K562 (cell line): ENCODE results near the gene TP53RK. TPM values are rescaled to one million over a fixed set of nuclear protein-coding genes. Genes with fewer than 3 reads are reported as not detected.

Experiments used
- ATF1 ChIP-seq, 2 experiments: fragments of 450-650 bp in 1 of 2; IDR thresholded peaks; 2 replicates each; pipeline ENCODE4 v1.6.1; 2016; ENCODE audit warnings: missing compliant biosample characterization in 1 of 2, missing genetic modification characterization in 1 of 2
- ATF3 ChIP-seq, 2 experiments: fragments of 450-650 bp in 1 of 2; sonication (generic) in 1 of 2; formaldehyde crosslinking in 1 of 2; IDR thresholded peaks in 1 of 2; conservative IDR thresholded peaks in 1 of 2; 2 replicates each; pipeline versions ENCODE4 v1.6.1 to v1.8.1; 2016 to 2023; ENCODE audit warnings: mild to moderate bottlenecking in 2 of 2, moderate library complexity in 2 of 2, inconsistent platforms in 1 of 2, missing genetic modification reagents in 1 of 2
- BACH1 ChIP-seq: fragments of 200-800 bp; sonication (Bioruptor generic); IDR thresholded peaks from 2 replicates; pipeline ENCODE4 v1.6.1; 2016; ENCODE audit warnings: missing genetic modification characterization, missing compliant biosample characterization
- BCOR ChIP-seq: fragments of 450-650 bp; IDR thresholded peaks from 2 replicates; pipeline ENCODE4 v1.6.1; 2016
- CBX5 ChIP-seq: IDR thresholded peaks from 2 replicates; pipeline ENCODE4 v1.6.1; 2014; ENCODE audit warnings: low read depth, borderline replicate concordance
- CTCF ChIP-seq, 3 experiments: IDR thresholded peaks in 2 of 3; conservative IDR thresholded peaks in 1 of 3; 2 replicates each; pipeline ENCODE4 v1.5.1; 2011 to 2012; ENCODE audit warnings: low read length in 3 of 3, mild to moderate bottlenecking in 3 of 3, control low read depth in 2 of 3, improper control_type of control experiment in 1 of 3, inconsistent platforms in 1 of 3, low read depth in 1 of 3, mixed read lengths in 1 of 3, moderate library complexity in 1 of 3; ENCODE audit not compliant: insufficient read depth in 2 of 3
- ETS1 ChIP-seq: conservative IDR thresholded peaks from 2 replicates; pipeline ENCODE4 v1.6.1; 2011; ENCODE audit warnings: low read depth, mild to moderate bottlenecking, low read length; ENCODE audit not compliant: control insufficient read depth
- GABPB2 ChIP-seq: fragments of 250-450 bp; sonication (Bioruptor Pico); conservative IDR thresholded peaks from 2 replicates; pipeline ENCODE4 v1.5.1; 2021; ENCODE audit warnings: mild to moderate bottlenecking
- GTF2A2 ChIP-seq: IDR thresholded peaks from 2 replicates; pipeline ENCODE4 v1.6.1; 2016; ENCODE audit warnings: mild to moderate bottlenecking, missing genetic modification characterization, missing compliant biosample characterization
- HDAC6 ChIP-seq: IDR thresholded peaks from 2 replicates; pipeline ENCODE4 v1.6.1; 2012; ENCODE audit warnings: low read depth, mild to moderate bottlenecking, control low read depth, inconsistent platforms, low read length, moderate library complexity
- MCM5 ChIP-seq: fragments of 450-650 bp; IDR thresholded peaks from 2 replicates; pipeline ENCODE4 v1.6.1; 2016; ENCODE audit warnings: low read depth
- MLLT1 ChIP-seq, 2 experiments: fragments of 450-650 bp; IDR thresholded peaks; 2 replicates each; pipeline ENCODE4 v1.6.1; 2016
- NFIC ChIP-seq: fragments of 450-650 bp; IDR thresholded peaks from 2 replicates; pipeline ENCODE4 v1.6.1; 2017; ENCODE audit warnings: mild to moderate bottlenecking, inconsistent platforms
- POLR2A ChIP-seq: fragments of 450-650 bp; conservative IDR thresholded peaks from 2 replicates; pipeline ENCODE4 v1.6.1; 2016
- PYGO2 ChIP-seq: fragments of 450-650 bp; IDR thresholded peaks from 2 replicates; pipeline ENCODE4 v1.6.1; 2016; ENCODE audit warnings: mild to moderate bottlenecking, missing genetic modification characterization, moderate library complexity, missing compliant biosample characterization
- RBFOX2 ChIP-seq: fragments of 200-400 bp; formaldehyde crosslinking; IDR thresholded peaks from 2 replicates; pipeline ENCODE4 v1.6.1; 2017; ENCODE audit warnings: low read depth, mild to moderate bottlenecking, low read length, moderate library complexity
- ZBED1 ChIP-seq: IDR thresholded peaks from 2 replicates; pipeline ENCODE4 v1.6.1; 2014
- ZKSCAN3 ChIP-seq: fragments of 250-450 bp; sonication (Bioruptor Pico); IDR thresholded peaks from 2 replicates; pipeline ENCODE4 v1.4.0; 2020
- ZNF274 ChIP-seq: IDR thresholded peaks from 2 replicates; pipeline ENCODE4 v1.6.1; 2011; ENCODE audit warnings: low read depth, mild to moderate bottlenecking, low read length, moderate library complexity, borderline replicate concordance
- ZNF280B ChIP-seq: fragments of 250-450 bp; sonication (Bioruptor Pico); IDR thresholded peaks from 2 replicates; pipeline ENCODE4 v1.5.1; 2021; ENCODE audit warnings: mild to moderate bottlenecking
- polyA plus RNA-seq, 8 experiments: library from polyadenylated mRNA; depleted of rRNA in 4 of 8; stranded (reverse) in 5 of 8; unstranded in 3 of 8; fragments of >200 nt; fragmentation: Nextera tagmentation in 2 of 8; fragmentation: Illumina TruSeq in 1 of 8; extraction: Ambion mirVana in 2 of 8; extraction: Trizol in 1 of 8; gene quantifications; 2 replicates each; pipeline versions ENCODE4 v1.2.1 to v1.2.3, GENCODE V29; 2011 to 2014; ENCODE audit warnings: inconsistent platforms in 1 of 8, missing spikeins in 1 of 8
- total RNA-seq, 7 experiments: library from RNA; depleted of rRNA in 6 of 7; stranded (reverse); fragments of >200 nt in 6 of 7; fragmentation: Illumina TruSeq in 2 of 7; extraction: Trizol in 2 of 7; gene quantifications; 2 replicates each; pipeline versions ENCODE4 v1.2.1 to v1.2.3, GENCODE V29; 2011 to 2021; ENCODE audit warnings: low replicate concordance in 1 of 7

TP53RK gene
- total and polyA plus RNA-seq, 9 of the 15 experiments (the other 6 are each of a cell fraction or from before 2014, with no cell fraction given), result 2.9 to 43.5 (median 17.2) TPM

- peak in 1 of 2 experiments; percentile 25; a peak in 1 of 4 replicates for TF ChIP-seq MLLT1 (IDR thresholded peaks at IDR 0.05)
- peak; percentile 89 for TF ChIP-seq POLR2A
- no peak for TF ChIP-seq CBX5
- TF ChIP-seq ATF3 (IDR thresholded peaks at IDR 0.05), result peak; percentile 24; the same call in 1 of the 2 replicates
- TF ChIP-seq ATF3 (CRISPR knock-in tag; conservative IDR thresholded peaks at IDR 0.05), result peak; percentile 73
- no peak for TF ChIP-seq GABPB2 (CRISPR knock-in tag)
- TF ChIP-seq ZNF280B (CRISPR knock-in tag), result no peak
- TF ChIP-seq CTCF (IDR thresholded peaks at IDR 0.05 in 2 of 3, conservative IDR thresholded peaks at IDR 0.05 in 1 of 3; ENCODE audit: insufficient read depth in 2 of 3, low read depth in 1 of 3, low read length in 3 of 3), result peak in 1 of 3 experiments; percentile 25; a peak in 2 of 6 replicates
- TF ChIP-seq BACH1 (tag), result no peak
- 0 out of 2 replicates have a peak, but pooled peaks have one; percentile 39 for TF ChIP-seq ETS1
- no peak for TF ChIP-seq PYGO2 (tag)
- 0 out of 2 replicates have a peak, but pooled peaks have one; percentile 3 for TF ChIP-seq NFIC
- 0 out of 2 replicates have a peak, but pooled peaks have one; percentile 38 for TF ChIP-seq BCOR
- TF ChIP-seq MCM5, result no peak
- TF ChIP-seq ATF1 (CRISPR knock-in tag; IDR thresholded peaks at IDR 0.05), result no peak
- 0 out of 2 replicates have a peak, but pooled peaks have one; percentile 37 for TF ChIP-seq ATF1 (tag; IDR thresholded peaks at IDR 0.05)
- TF ChIP-seq ZBED1, result no peak
- peak; percentile 65; the same call in 1 of the 2 replicates for TF ChIP-seq GTF2A2 (tag)
- no peak for TF ChIP-seq HDAC6
- TF ChIP-seq RBFOX2, result peak; percentile 71
- TF ChIP-seq ZKSCAN3 (CRISPR knock-in tag), result no peak
- TF ChIP-seq ZNF274, result no peak
Observed at GRCh38 chr20:46683939-46684750, 5.1 kb downstream of the TP53RK start (continued).
